Fibroblast of the aortic adventitia (primary cell): ENCODE results near the gene PTPRA. TPM values are rescaled to one million over a fixed set of nuclear protein-coding genes. Genes with fewer than 3 reads are reported as not detected.

Experiments
- DNase-seq: peaks from one replicate; pipeline ENCODE4 v3.0.0-alpha.2; 2010; ENCODE audit warnings: low read depth
- H3K4me3 ChIP-seq: 2 replicates; pipeline ENCODE4 v1.5.1; 2011; ENCODE audit warnings: low read depth, mild to moderate bottlenecking, control low read depth, low read length, moderate library complexity
- total RNA-seq: library from RNA; depleted of rRNA; stranded (reverse); fragments of >200 nt; gene quantifications from 2 replicates; pipeline ENCODE4 v1.2.3, GENCODE V29; 2012; ENCODE audit warnings: low replicate concordance
- TF ChIP-seq, protein P1 (sequence below): IDR thresholded peaks from 2 replicates; pipeline ENCODE4 v1.5.1; 2011; ENCODE audit warnings: mild to moderate bottlenecking, low read length, control low read depth, inconsistent platforms; ENCODE audit not compliant: insufficient read depth

The PTPRA gene
- total RNA-seq, 1 donor, result 75.1 TPM

- no peak overlapping the region for H3K4me3 ChIP-seq
- no peak for DNase-seq
- TF ChIP-seq, protein P1, sequence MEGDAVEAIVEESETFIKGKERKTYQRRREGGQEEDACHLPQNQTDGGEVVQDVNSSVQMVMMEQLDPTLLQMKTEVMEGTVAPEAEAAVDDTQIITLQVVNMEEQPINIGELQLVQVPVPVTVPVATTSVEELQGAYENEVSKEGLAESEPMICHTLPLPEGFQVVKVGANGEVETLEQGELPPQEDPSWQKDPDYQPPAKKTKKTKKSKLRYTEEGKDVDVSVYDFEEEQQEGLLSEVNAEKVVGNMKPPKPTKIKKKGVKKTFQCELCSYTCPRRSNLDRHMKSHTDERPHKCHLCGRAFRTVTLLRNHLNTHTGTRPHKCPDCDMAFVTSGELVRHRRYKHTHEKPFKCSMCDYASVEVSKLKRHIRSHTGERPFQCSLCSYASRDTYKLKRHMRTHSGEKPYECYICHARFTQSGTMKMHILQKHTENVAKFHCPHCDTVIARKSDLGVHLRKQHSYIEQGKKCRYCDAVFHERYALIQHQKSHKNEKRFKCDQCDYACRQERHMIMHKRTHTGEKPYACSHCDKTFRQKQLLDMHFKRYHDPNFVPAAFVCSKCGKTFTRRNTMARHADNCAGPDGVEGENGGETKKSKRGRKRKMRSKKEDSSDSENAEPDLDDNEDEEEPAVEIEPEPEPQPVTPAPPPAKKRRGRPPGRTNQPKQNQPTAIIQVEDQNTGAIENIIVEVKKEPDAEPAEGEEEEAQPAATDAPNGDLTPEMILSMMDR, result no peak
Observed at GRCh38 chr20:2972126-2972525, 98.8 kb downstream of the PTPRA start.

GRCh38 chr20:2973574-2973973 lies 100.3 kb downstream of the PTPRA start:
- TF ChIP-seq, protein P1, result no peak
- DNase-seq, result no peak
- no peak overlapping the region for H3K4me3 ChIP-seq

- TF ChIP-seq, protein P1, result no peak
- no peak for DNase-seq
- no peak overlapping the region for H3K4me3 ChIP-seq
Observed at GRCh38 chr20:2978519-2978918, 105.2 kb downstream of the PTPRA start.

GRCh38 chr20:2981646-2982045 lies 108.4 kb downstream of the PTPRA start:
- TF ChIP-seq, protein P1, result no peak
- no peak for DNase-seq
- no peak overlapping the region for H3K4me3 ChIP-seq

- TF ChIP-seq, protein P1, result no peak
- DNase-seq, result no peak
- H3K4me3 ChIP-seq, result no peak overlapping the region
Observed at GRCh38 chr20:2983508-2983907, 110.2 kb downstream of the PTPRA start.

- no peak overlapping the region for H3K4me3 ChIP-seq
- DNase-seq, result no peak
- TF ChIP-seq, protein P1, result no peak
Observed at GRCh38 chr20:2984028-2984501, 110.8 kb downstream of the PTPRA start.
